ENCODE results near the gene WDFY4. TPM values are rescaled to one million over a fixed set of nuclear protein-coding genes. Genes with fewer than 3 reads are reported as not detected.

The WDFY4 gene
- total RNA-seq, 4 donors from 2014 or later = 0.60 to 20.6 (median 5.1) TPM

- no peak for DNase-seq
- TF ChIP-seq EP300 (IDR thresholded peaks at IDR 0.05; ENCODE audit: low read depth) (no peak), CTCF (IDR thresholded peaks at IDR 0.05) (no peak), POLR2A (IDR thresholded peaks at IDR 0.05) (no peak), POLR2AphosphoS5 (IDR thresholded peaks at IDR 0.05) (no peak)
- Histone ChIP-seq H3K27me3 (no peaks in the 10 kb centered on the region), H3K36me3 (no peaks in the 10 kb centered on the region), H3K4me1 (no peaks in the 10 kb centered on the region), H3K4me3 (no peak overlapping the region), H3K27ac (no peak overlapping the region), H3K9me3 (no peaks in the 10 kb centered on the region)
- 89 to 100% methylated on average over 1 to 10 of the region's 10 CpGs for WGBS, 2 donors (ENCODE audit: low coverage in 1 of 2)
- intact Hi-C loops (cut with DNase I; ENCODE audit: low total_unique reads) (no loop called here), in situ Hi-C loops (cut with MboI; ENCODE audit: low pct_ligation_motif_present in 1 of 4, low pct_unique_long_range_greater_than_20kb in 1 of 4, low sequenced_read_pairs in 3 of 4) (no loop called here)
These were observed 132.5 kb downstream of the WDFY4 start for GRCh38 chr10:48817141-48817540.

GRCh38 chr10:48818081-48818480, 133.4 kb downstream of the WDFY4 start:
- H3K36me3 ChIP-seq = no peaks in the 10 kb centered on the region
- in situ Hi-C loops (cut with MboI; ENCODE audit: low pct_ligation_motif_present in 1 of 4, low pct_unique_long_range_greater_than_20kb in 1 of 4, low sequenced_read_pairs in 3 of 4) = no loop called here
- no peak overlapping the region for H3K27ac ChIP-seq
- intact Hi-C loops (cut with DNase I; ENCODE audit: low total_unique reads) = loop anchor here (2.0 kb wide), 1 partner anchor 51 kb away; no protein-coding TSS in a partner anchor
- 87% methylated on average over 2 of the region's 2 CpGs; no CpG with 5 or more reads in 1 of the 2 donors for WGBS, 2 donors (ENCODE audit: low coverage in 1 of 2)
- H3K4me3 ChIP-seq = no peak overlapping the region
- H3K27me3 ChIP-seq = no peaks in the 10 kb centered on the region
- TF ChIP-seq POLR2A (IDR thresholded peaks at IDR 0.05) (no peak), POLR2AphosphoS5 (IDR thresholded peaks at IDR 0.05) (no peak), EP300 (IDR thresholded peaks at IDR 0.05; ENCODE audit: low read depth) (no peak), CTCF (IDR thresholded peaks at IDR 0.05) (no peak)
- H3K4me1 ChIP-seq = no peaks in the 10 kb centered on the region
- DNase-seq = no peak
- H3K9me3 ChIP-seq = no peaks in the 10 kb centered on the region

DNA sequence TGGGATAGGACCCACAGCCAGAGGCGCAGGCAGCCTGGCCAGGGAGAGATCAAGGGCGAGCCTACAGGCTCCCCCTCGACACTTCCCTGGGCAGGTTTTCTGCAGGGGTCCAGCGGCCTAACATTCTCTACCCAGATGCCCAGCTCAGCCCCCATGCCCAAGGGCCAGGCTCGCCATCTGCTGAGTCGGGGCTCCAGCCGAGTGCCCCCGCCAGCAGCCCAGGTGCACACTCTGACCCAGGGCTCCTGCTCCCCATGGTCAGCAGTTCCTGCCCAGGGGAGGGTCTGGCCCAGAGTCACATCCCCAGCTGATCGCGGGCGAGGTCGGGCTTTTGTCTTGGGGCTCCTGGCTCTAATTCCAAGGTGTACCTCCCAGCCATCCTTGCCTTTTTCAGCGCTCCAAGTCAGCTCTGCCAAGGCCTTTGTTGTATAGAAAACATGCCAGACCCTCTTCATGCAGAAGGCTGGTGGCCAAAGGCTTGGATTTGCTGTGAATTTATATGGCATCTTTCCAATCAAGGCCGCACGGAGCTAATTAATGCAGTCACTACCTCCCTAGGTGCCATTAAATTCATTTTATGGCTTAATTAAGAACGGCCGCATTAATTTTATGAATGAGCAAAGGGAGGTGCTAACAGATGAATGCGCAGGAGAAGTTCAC, 134.3 kb downstream of the WDFY4 start:
- intact Hi-C loops (cut with DNase I; ENCODE audit: low total_unique reads) = loop anchor here (2.0 kb wide), 1 partner anchor 52 kb away; no protein-coding TSS in a partner anchor
- Histone ChIP-seq H3K4me3 (no peak overlapping the region), H3K27ac (no peak overlapping the region), H3K27me3 (no peaks in the 10 kb centered on the region), H3K4me1 (no peaks in the 10 kb centered on the region), H3K36me3 (no peaks in the 10 kb centered on the region), H3K9me3 (no peaks in the 10 kb centered on the region)
- 95 to 96% methylated on average over 4 to 18 of the region's 18 CpGs for WGBS, 2 donors (ENCODE audit: low coverage in 1 of 2)
- DNase-seq = no peak
- no peak for TF ChIP-seq POLR2A (IDR thresholded peaks at IDR 0.05)
- TF ChIP-seq EP300 (IDR thresholded peaks at IDR 0.05; ENCODE audit: low read depth) = no peak
- TF ChIP-seq CTCF (IDR thresholded peaks at IDR 0.05) = no peak
- in situ Hi-C loops (cut with MboI; ENCODE audit: low pct_ligation_motif_present in 1 of 4, low pct_unique_long_range_greater_than_20kb in 1 of 4, low sequenced_read_pairs in 3 of 4) = no loop called here

DNA sequence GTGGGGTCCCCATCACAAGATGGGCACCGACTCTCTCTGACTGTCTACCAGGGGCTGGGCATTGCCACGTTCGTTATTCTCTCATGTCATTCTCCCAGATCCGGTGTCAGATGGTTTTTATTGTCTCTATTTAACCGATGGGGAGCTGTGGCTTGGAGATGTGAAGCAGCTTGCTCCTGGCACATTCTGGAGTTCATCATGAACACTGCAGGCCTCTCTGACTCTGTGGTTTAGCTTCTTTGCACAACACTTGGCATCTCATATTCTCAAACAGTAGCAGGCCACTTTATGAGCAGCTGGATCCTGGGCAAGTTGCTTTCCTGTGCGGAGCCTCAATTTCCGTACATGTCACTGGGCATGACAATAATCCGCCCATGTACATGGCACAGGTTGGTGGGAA, 135.1 kb downstream of the WDFY4 start:
- Histone ChIP-seq H3K4me3 (no peak overlapping the region), H3K4me1 (no peaks in the 10 kb centered on the region), H3K36me3 (no peaks in the 10 kb centered on the region), H3K27me3 (no peaks in the 10 kb centered on the region), H3K27ac (no peak overlapping the region), H3K9me3 (no peaks in the 10 kb centered on the region)
- DNase-seq = no peak
- TF ChIP-seq POLR2AphosphoS5 (IDR thresholded peaks at IDR 0.05) = no peak
- no peak for TF ChIP-seq POLR2A (IDR thresholded peaks at IDR 0.05)
- TF ChIP-seq CTCF (IDR thresholded peaks at IDR 0.05) = no peak
- no peak for TF ChIP-seq EP300 (IDR thresholded peaks at IDR 0.05; ENCODE audit: low read depth)
- WGBS, 2 donors (ENCODE audit: low coverage in 1 of 2) = 66 to 91% methylated on average over 5 to 8 of the region's 8 CpGs
- intact Hi-C loops (cut with DNase I; ENCODE audit: low total_unique reads) = loop anchor here (2.0 kb wide), 1 partner anchor 53 kb away; no protein-coding TSS in a partner anchor
- in situ Hi-C loops (cut with MboI; ENCODE audit: low pct_ligation_motif_present in 1 of 4, low pct_unique_long_range_greater_than_20kb in 1 of 4, low sequenced_read_pairs in 3 of 4) = no loop called here
